GM12878 (cell line): ENCODE measurements around the gene DAAM2. TPM values are rescaled to one million over a fixed set of nuclear protein-coding genes. Genes with fewer than 3 reads are reported as not detected.

Experiments
- ATAC-seq: fragments of 200-7000 bp; cut with Tn5 transposase; 3 replicates; pipeline ENCODE4 v1.9.1; 2020; ENCODE audit warnings: mild to moderate bottlenecking, moderate library complexity
- BruUV-seq: library from RNA; stranded (reverse); fragments of 400-500 nt; replicated peaks from 2 replicates; lab custom pipeline; 2021; lab: Mats Ljungman, UMichigan
- CTCF ChIA-PET: fragments of 300-600 bp; sonication (Branson Sonifier 250); formaldehyde crosslinking; extraction: SDS; loops from one replicate; lab custom pipeline; 2021; ENCODE audit warnings: inconsistent platforms; lab: Yijun Ruan, JAX
- POLR2A ChIA-PET: fragments of 350-600 bp; formaldehyde crosslinking; extraction: SDS; loops from one replicate; lab custom pipeline; 2021; ENCODE audit warnings: inconsistent platforms; lab: Charles Lee
- RAD21 ChIA-PET: fragments of 300-600 bp; sonication (Branson Sonifier 250); formaldehyde crosslinking; loops from one replicate; lab custom pipeline; 2023; ENCODE audit warnings: antibody characterized with exemption; ENCODE audit not compliant: unreplicated experiment; lab: Charles Lee
- SMC1A ChIA-PET: fragments of 300-600 bp; sonication (Branson Sonifier 250); formaldehyde crosslinking; loops from one replicate; lab custom pipeline; 2023; ENCODE audit not compliant: unreplicated experiment, uncharacterized antibody; lab: Charles Lee
- DNase-seq: peaks from one replicate; pipeline ENCODE4 v3.0.0-alpha.2; 2011; ENCODE audit warnings: low read depth, low spot score
- FAIRE-seq: peaks from 3 replicates; lab custom pipeline; 2011; peaks lifted over from hg19 to GRCh38; lab: Jason Lieb, UNC
- H2AFZ ChIP-seq: 2 replicates; pipeline ENCODE4 v1.6.0; 2011; ENCODE audit warnings: low read depth, low read length, control low read depth; ENCODE audit not compliant: control insufficient read depth
- H3K27ac ChIP-seq: 2 replicates; pipeline ENCODE4 v1.5.1; 2011; ENCODE audit warnings: control low read depth; ENCODE audit not compliant: control insufficient read depth, insufficient read depth
- H3K27me3 ChIP-seq, 2 experiments: replicated peaks in 1 of 2; 2 replicates each; pipeline versions ENCODE4 v1.6.0 to v1.6.1; 2011; ENCODE audit warnings: low read length in 1 of 2; ENCODE audit not compliant: control insufficient read depth in 2 of 2, insufficient read depth in 2 of 2
- H3K36me3 ChIP-seq, 2 experiments: 2 replicates each; pipeline ENCODE4 v1.5.1; 2011; ENCODE audit warnings: low read length in 1 of 2; ENCODE audit not compliant: control insufficient read depth in 2 of 2, insufficient read depth in 2 of 2
- H3K4me1 ChIP-seq: 2 replicates; pipeline ENCODE4 v1.6.1; 2011; ENCODE audit warnings: mild to moderate bottlenecking, low read length, moderate library complexity, mixed read lengths; ENCODE audit not compliant: control insufficient read depth, insufficient read depth
- H3K4me2 ChIP-seq: 2 replicates; pipeline ENCODE4 v1.6.0; 2011; ENCODE audit warnings: control low read depth; ENCODE audit not compliant: control insufficient read depth, insufficient read depth
- H3K4me3 ChIP-seq: fragments of 200-600 bp; sonication (generic); 2 replicates; pipeline ENCODE4 v1.5.1; 2016
- H3K79me2 ChIP-seq: 2 replicates; pipeline ENCODE4 v1.6.0; 2011; ENCODE audit warnings: low read length; ENCODE audit not compliant: control insufficient read depth, insufficient read depth
- H3K9ac ChIP-seq: 2 replicates; pipeline ENCODE4 v1.8.0; 2011; ENCODE audit warnings: low read length, control low read depth, mixed read lengths; ENCODE audit not compliant: control insufficient read depth, insufficient read depth
- H3K9me3 ChIP-seq: replicated peaks from 3 replicates; pipeline ENCODE4 v1.5.1; 2011; ENCODE audit warnings: mild to moderate bottlenecking, low read length; ENCODE audit not compliant: control insufficient read depth, insufficient read depth
- H4K20me1 ChIP-seq: 2 replicates; pipeline ENCODE4 v1.6.0; 2011; ENCODE audit not compliant: control insufficient read depth, insufficient read depth
- ATF3 ChIP-seq: IDR thresholded peaks from 2 replicates; pipeline ENCODE4 v1.6.1; 2011; ENCODE audit warnings: low read depth, mild to moderate bottlenecking, low read length, moderate library complexity, borderline replicate concordance; ENCODE audit errors: extremely low read depth
- HCFC1 ChIP-seq: fragments of 150-350 bp; IDR thresholded peaks from 2 replicates; pipeline ENCODE4 v1.6.1; 2014; ENCODE audit warnings: low read length
- PAX5 ChIP-seq: IDR thresholded peaks from 2 replicates; pipeline ENCODE4 v1.6.1; 2011; ENCODE audit warnings: low read depth, low read length, borderline replicate concordance
- PAX8 ChIP-seq: fragments of 450-650 bp; IDR thresholded peaks from 2 replicates; pipeline ENCODE4 v1.6.1; 2017; ENCODE audit warnings: mild to moderate bottlenecking, moderate library complexity
- PKNOX1 ChIP-seq: fragments of 450-650 bp; IDR thresholded peaks from 2 replicates; pipeline ENCODE4 v1.6.1; 2016; ENCODE audit warnings: mild to moderate bottlenecking
- SMAD5 ChIP-seq: IDR thresholded peaks from 2 replicates; pipeline ENCODE4 v1.6.1; 2016; ENCODE audit warnings: antibody characterized with exemption, low read depth
- SPI1 ChIP-seq: IDR thresholded peaks from 2 replicates; pipeline ENCODE4 v1.6.1; 2011; ENCODE audit warnings: low read depth, mild to moderate bottlenecking, low read length, moderate library complexity, borderline replicate concordance; ENCODE audit not compliant: insufficient read depth
- TBL1XR1 ChIP-seq: IDR thresholded peaks from 2 replicates; pipeline ENCODE4 v1.6.1; 2012; ENCODE audit warnings: low read depth, low read length, improper control_type of control experiment
- TCF3 ChIP-seq: IDR thresholded peaks from 2 replicates; pipeline ENCODE4 v1.6.1; 2012; ENCODE audit warnings: low read depth, mild to moderate bottlenecking, low read length, borderline replicate concordance; ENCODE audit not compliant: insufficient read depth
- YBX1 ChIP-seq: fragments of 450-650 bp; IDR thresholded peaks from 2 replicates; pipeline ENCODE4 v1.6.1; 2016; ENCODE audit warnings: antibody characterized with exemption
- ZBTB40 ChIP-seq: fragments of 450-650 bp; IDR thresholded peaks from 2 replicates; pipeline ENCODE4 v1.6.1; 2016; ENCODE audit warnings: mild to moderate bottlenecking, moderate library complexity, borderline replicate concordance
- ZNF217 ChIP-seq: fragments of 450-650 bp; IDR thresholded peaks from 2 replicates; pipeline ENCODE4 v1.6.1; 2017; ENCODE audit warnings: antibody characterized with exemption, mild to moderate bottlenecking
- WGBS: methylation state at CpG from one replicate; pipeline ENCODE4 v1.1.6; 2016; ENCODE audit warnings: low lambda C conversion rate; ENCODE audit not compliant: insufficient replicate concordance, insufficient coverage; ENCODE audit errors: missing lambda C conversion rate; 5-methylcytosine and 5-hydroxymethylcytosine counted together
- in situ Hi-C: fragments of 300-500 bp; cut with MboI; formaldehyde crosslinking; loops from 9 replicates; pipeline ENCODE4 v1.14.3; 2018; ENCODE audit warnings: mixed read lengths
- intact Hi-C: fragments of 100-400 bp; cut with micrococcal nuclease; formaldehyde crosslinking; loops from one replicate; pipeline ENCODE4 v1.14.2; 2022; ENCODE audit not compliant: unreplicated experiment
- polyA plus RNA-seq, 11 experiments: library from polyadenylated mRNA; depleted of rRNA in 4 of 11; unstranded in 6 of 11; stranded (reverse) in 5 of 11; fragments of >200 nt; fragmentation: Nextera tagmentation in 4 of 11; fragmentation: Illumina TruSeq in 1 of 11; extraction: Ambion mirVana in 4 of 11; extraction: Trizol in 1 of 11; gene quantifications; 1 replicate in 1 of 11; 2 replicates in 10 of 11; pipeline versions ENCODE4 v1.2.1 to v1.2.3, GENCODE V29; 2011 to 2016; ENCODE audit warnings: inconsistent platforms in 2 of 11, missing spikeins in 2 of 11, low read depth in 1 of 11
- total RNA-seq, 4 experiments: library from RNA; depleted of rRNA in 3 of 4; stranded (reverse); fragments of >200 nt in 3 of 4; fragmentation: Illumina TruSeq in 1 of 4; extraction: Trizol in 1 of 4; gene quantifications; 2 replicates each; pipeline versions ENCODE4 v1.2.1 to v1.2.3, GENCODE V29; 2013 to 2021
- TF ChIP-seq, protein P1 (sequence below): IDR thresholded peaks from 2 replicates; pipeline ENCODE4 v1.6.1; 2012; ENCODE audit warnings: low read depth, low read length, improper control_type of control experiment

Gene DAAM2
- total and polyA plus RNA-seq, 10 of the 15 experiments (the other 5 are each of a cell fraction or from before 2014, with no cell fraction given), result 0.05 to 0.22 TPM; not detected in 8

- TF ChIP-seq PKNOX1 (no peak), HCFC1 (no peak), SPI1 (no peak), ATF3 (no peak), TCF3 (no peak), SMAD5 (no peak), PAX8 (no peak), YBX1 (no peak), TBL1XR1 (no peak), PAX5 (no peak)
- TF ChIP-seq, protein P1, sequence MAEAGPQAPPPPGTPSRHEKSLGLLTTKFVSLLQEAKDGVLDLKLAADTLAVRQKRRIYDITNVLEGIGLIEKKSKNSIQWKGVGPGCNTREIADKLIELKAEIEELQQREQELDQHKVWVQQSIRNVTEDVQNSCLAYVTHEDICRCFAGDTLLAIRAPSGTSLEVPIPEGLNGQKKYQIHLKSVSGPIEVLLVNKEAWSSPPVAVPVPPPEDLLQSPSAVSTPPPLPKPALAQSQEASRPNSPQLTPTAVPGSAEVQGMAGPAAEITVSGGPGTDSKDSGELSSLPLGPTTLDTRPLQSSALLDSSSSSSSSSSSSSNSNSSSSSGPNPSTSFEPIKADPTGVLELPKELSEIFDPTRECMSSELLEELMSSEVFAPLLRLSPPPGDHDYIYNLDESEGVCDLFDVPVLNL, result no peak
Observed at GRCh38 chr6:39889229-39889628, 97.1 kb downstream of the DAAM2 start (continued).

DNA sequence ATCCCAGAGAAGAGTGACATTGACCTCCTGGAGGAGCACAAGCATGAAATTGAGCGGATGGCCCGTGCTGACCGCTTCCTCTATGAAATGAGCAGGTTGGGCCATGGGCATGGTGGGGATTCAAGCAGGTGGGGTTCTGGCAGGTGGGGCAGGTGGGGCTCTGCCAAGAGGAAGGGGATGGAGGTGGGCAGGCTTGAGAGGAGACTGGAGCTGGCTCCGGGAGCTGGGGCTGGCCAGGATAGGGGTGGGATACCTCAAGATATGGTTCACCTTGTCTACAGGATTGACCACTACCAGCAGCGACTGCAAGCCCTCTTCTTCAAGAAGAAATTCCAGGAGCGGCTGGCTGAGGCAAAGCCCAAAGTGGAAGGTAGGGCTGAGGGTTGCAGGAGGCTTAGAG is 99.2 kb downstream of the DAAM2 start:
- ATAC-seq (no peak), DNase-seq (no peak), FAIRE-seq (no peak)
- no peak overlapping the region for H3K4me2 ChIP-seq
- in situ Hi-C loops, result no loop called here
- no peak overlapping the region for H3K9ac ChIP-seq
- WGBS, result 50% methylated on average over 6 of the region's 6 CpGs
- H2AFZ ChIP-seq, result no peak overlapping the region
- H3K4me1 ChIP-seq, result no peaks in the 10 kb centered on the region
- ChIA-PET SMC1A (interaction anchor here (1.0 to 5.5 kb wide), 10 partner anchors 20 to 538 kb away, joined by 3 to 41 read pairs (median 4); no protein-coding TSS in a partner anchor), POLR2A (no interaction called here), CTCF (interaction anchor here (0.6 to 5.3 kb wide), 12 partner anchors 9 to 538 kb away, joined by 3 to 39 read pairs (median 4); no protein-coding TSS in a partner anchor), RAD21 (interaction anchor here (0.6 to 1.9 kb wide), 8 partner anchors 26 to 529 kb away, joined by 3 to 13 read pairs (median 3); no protein-coding TSS in a partner anchor)
- H3K4me3 ChIP-seq, result no peak overlapping the region
- intact Hi-C loops, result loop anchor here (5.0 kb wide), 1 partner anchor 544 kb away; no protein-coding TSS in a partner anchor
- no TSS peak for BruUV-seq
- TF ChIP-seq ZBTB40, result no peak
- no peak for TF ChIP-seq ZNF217
- H4K20me1 ChIP-seq, result no peaks in the 10 kb centered on the region
- H3K36me3 ChIP-seq, result no peaks in the 10 kb centered on the region
- H3K79me2 ChIP-seq, result no peaks in the 10 kb centered on the region
- no peaks in the 10 kb centered on the region for H3K9me3 ChIP-seq
- no peaks in the 10 kb centered on the region for H3K27me3 ChIP-seq
- H3K27ac ChIP-seq, result no peak overlapping the region
